Glutamatergic neuron (in vitro differentiated cells): ENCODE results near the gene DCTN2. TPM values are rescaled to one million over a fixed set of nuclear protein-coding genes. Genes with fewer than 3 reads are reported as not detected.

Experiments
- DNase-seq: peaks from one replicate; pipeline ENCODE4 v3.0.0; 2022
- H3K27ac Mint-ChIP-seq: one replicate; pipeline ENCODE4 v1.8.0; 2020; ENCODE audit warnings: mild to moderate bottlenecking, mixed read lengths, inconsistent platforms; ENCODE audit not compliant: unreplicated experiment
- H3K27me3 Mint-ChIP-seq: one replicate; pipeline ENCODE4 v1.8.0; 2020; ENCODE audit warnings: mild to moderate bottlenecking, moderate library complexity, mixed read lengths, inconsistent platforms; ENCODE audit not compliant: unreplicated experiment
- H3K36me3 Mint-ChIP-seq: one replicate; pipeline ENCODE4 v1.8.0; 2020; ENCODE audit warnings: mild to moderate bottlenecking, mixed read lengths, inconsistent platforms; ENCODE audit not compliant: unreplicated experiment
- H3K4me1 Mint-ChIP-seq: one replicate; pipeline ENCODE4 v1.8.0; 2020; ENCODE audit warnings: mild to moderate bottlenecking, low read depth, mixed read lengths, inconsistent platforms; ENCODE audit not compliant: unreplicated experiment
- H3K4me3 Mint-ChIP-seq: one replicate; pipeline ENCODE4 v1.8.0; 2020; ENCODE audit warnings: mild to moderate bottlenecking, mixed read lengths, inconsistent platforms; ENCODE audit not compliant: unreplicated experiment
- H3K9me3 Mint-ChIP-seq: one replicate; pipeline ENCODE4 v1.8.0; 2020; ENCODE audit warnings: mild to moderate bottlenecking, moderate library complexity, mixed read lengths, inconsistent platforms; ENCODE audit not compliant: unreplicated experiment
- long read RNA-seq: library from polyadenylated mRNA; unstranded; transcript quantifications from one replicate; pipeline ENCODE4 v2.0.0, GENCODE V29; 2020; ENCODE audit not compliant: unreplicated experiment
- total RNA-seq: library from RNA; stranded (reverse); fragmentation: NEBNext Ultra II Directional; extraction: Animal tissue kit (Norgen Biotek cat#: 25700); gene quantifications from one replicate; pipeline ENCODE4 v1.2.1, GENCODE V29; 2021; ENCODE audit not compliant: unreplicated experiment
- TF ChIP-seq, protein P1 (sequence below): fragments of 200-600 bp; sonication (generic); IDR thresholded peaks from one replicate; pipeline ENCODE4 v1.5.0; 2021; ENCODE audit not compliant: partially characterized antibody, unreplicated experiment

DCTN2 gene
- total RNA-seq, result 484 TPM
- long read RNA-seq, transcript DCTN2-209 (14 exons, 2,061 nt), result major isoform, 140 of 806 reads
- long read RNA-seq, partial matches to known transcripts, result 22 of 806 reads
- long read RNA-seq, other reads (novel, unspliced or antisense), result 643 of 806 reads

DNA sequence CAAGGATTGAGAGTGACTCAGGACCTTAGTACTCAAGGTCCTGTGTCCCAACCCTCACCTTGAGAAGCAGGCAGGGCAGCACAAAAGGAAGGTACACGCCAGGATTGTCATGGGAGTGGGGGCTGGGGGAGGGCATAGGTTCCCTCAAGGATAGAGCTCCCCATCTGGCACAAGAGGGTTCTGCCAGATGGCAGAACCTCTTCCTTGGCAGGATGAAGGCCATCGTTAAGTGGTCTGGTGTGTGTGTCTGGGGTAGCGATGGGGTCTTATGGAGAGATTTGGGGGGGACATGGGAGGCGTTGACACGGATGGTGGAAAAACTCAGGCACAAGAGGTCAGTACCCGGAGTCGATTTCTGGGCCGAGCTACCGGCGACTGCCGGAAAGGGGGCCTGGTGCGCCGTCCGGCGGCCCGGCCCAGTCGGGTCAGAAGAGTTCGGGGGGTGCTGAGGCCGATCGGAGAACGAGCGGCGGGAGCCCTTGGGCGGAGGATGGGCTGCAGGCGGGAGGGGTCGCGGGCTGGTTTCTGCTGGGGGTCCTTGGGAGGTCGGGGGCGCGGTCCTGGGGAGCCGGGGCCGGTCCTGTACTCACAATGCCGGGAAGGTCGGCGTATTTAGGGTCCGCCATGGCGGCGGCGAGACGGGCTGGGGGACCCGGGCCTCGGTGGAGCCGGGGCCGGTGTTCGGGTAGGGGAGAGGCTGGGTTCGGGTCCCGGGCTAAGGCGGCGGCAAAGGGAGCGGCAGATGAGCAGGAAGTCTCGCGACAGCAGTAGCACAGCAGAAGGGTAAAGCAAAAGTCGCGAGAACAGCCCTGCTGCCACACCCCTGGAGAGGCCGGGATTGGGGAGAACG lies at the start of gene DCTN2:
TSS of gene DCTN2 (minus strand) at position 755 of the 850 bp plus-strand sequence. CDS start at position 626, 129 bp downstream.
- peaks cover 38% of the 10 kb centered on the region for H3K4me1 Mint-ChIP-seq
- peaks cover 21% of the 10 kb centered on the region for H3K9me3 Mint-ChIP-seq
- H3K36me3 Mint-ChIP-seq, result peaks cover 4% of the 10 kb centered on the region
- H3K4me3 Mint-ChIP-seq, result peak within 1 kb of the TSS; percentile 100
- H3K27me3 Mint-ChIP-seq, result peaks cover 22% of the 10 kb centered on the region
- TF ChIP-seq, protein P1, sequence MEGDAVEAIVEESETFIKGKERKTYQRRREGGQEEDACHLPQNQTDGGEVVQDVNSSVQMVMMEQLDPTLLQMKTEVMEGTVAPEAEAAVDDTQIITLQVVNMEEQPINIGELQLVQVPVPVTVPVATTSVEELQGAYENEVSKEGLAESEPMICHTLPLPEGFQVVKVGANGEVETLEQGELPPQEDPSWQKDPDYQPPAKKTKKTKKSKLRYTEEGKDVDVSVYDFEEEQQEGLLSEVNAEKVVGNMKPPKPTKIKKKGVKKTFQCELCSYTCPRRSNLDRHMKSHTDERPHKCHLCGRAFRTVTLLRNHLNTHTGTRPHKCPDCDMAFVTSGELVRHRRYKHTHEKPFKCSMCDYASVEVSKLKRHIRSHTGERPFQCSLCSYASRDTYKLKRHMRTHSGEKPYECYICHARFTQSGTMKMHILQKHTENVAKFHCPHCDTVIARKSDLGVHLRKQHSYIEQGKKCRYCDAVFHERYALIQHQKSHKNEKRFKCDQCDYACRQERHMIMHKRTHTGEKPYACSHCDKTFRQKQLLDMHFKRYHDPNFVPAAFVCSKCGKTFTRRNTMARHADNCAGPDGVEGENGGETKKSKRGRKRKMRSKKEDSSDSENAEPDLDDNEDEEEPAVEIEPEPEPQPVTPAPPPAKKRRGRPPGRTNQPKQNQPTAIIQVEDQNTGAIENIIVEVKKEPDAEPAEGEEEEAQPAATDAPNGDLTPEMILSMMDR, result no peak
- peak; percentile 94 for DNase-seq
- peak within 1 kb of the TSS; percentile 100 for H3K27ac Mint-ChIP-seq

GRCh38 chr12:57593187-57593586 lies 46.2 kb upstream of the DCTN2 start:
- Mint-ChIP-seq H3K27me3 (no peaks in the 10 kb centered on the region), H3K9me3 (no peaks in the 10 kb centered on the region), H3K4me3 (no peak overlapping the region), H3K27ac (no peak overlapping the region), H3K4me1 (peaks cover 6% of the 10 kb centered on the region), H3K36me3 (no peaks in the 10 kb centered on the region)
- DNase-seq, result no peak
- TF ChIP-seq, protein P1, result no peak

DNA sequence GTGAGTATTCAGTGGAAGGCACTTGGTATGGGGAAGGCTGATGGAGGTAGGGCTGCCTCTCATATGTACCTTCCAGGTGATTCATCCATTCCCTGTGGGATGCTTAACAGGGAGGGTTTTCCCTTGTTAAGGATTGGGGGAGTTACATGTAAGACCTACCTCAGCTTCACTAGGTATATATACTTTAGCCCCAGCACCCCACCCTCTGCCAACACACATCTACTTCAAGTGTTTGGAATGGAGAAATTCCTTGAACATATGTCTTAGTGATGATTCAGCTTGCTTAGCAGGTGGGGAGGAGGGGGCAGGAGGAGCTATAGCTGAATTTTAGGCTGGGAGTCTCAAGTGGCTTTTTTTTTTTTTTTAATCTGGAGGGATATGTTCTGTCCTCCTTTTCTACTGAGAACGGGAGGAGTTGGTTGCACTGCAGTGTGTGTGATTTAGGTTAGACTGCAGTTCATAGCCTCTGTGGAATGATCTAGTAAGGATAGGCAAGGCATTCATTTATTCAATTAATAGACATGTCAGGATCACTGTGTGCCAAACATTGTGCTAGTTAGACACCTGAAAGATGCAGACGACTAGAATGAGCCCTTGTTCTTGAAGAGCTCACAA lies 45.7 kb upstream of the DCTN2 start:
- H3K4me3 Mint-ChIP-seq, result peak overlapping the region; percentile 92
- DNase-seq, result no peak
- H3K4me1 Mint-ChIP-seq, result peaks cover 6% of the 10 kb centered on the region
- H3K9me3 Mint-ChIP-seq, result no peaks in the 10 kb centered on the region
- H3K36me3 Mint-ChIP-seq, result no peaks in the 10 kb centered on the region
- TF ChIP-seq, protein P1, result no peak
- no peaks in the 10 kb centered on the region for H3K27me3 Mint-ChIP-seq
- H3K27ac Mint-ChIP-seq, result no peak overlapping the region

DNA sequence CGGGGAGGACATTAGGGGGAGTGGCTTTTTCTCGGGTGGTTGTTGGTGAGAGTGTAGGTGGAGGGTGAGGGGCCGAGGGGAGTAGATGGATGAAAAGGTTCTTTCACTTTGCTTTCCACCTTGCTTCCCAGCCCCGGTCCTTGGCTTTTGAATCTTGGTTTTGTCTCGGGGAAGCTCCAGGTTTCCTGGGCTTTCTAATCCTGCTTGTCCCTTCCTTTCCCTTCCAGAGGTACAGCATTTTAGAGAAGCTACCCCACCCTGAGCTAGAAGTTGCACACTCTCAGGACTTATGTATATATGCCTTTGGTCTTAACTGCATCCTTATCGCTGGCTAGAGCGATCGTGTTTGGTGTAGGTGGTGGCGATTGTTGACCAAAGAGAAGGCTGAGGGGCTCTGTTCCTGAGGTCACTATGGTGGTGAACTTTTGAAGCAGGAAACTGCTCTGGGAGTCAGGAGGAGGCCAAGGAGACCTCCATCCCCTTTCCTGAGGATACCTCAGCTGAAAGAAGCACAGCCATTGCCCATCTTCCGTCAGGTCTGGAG lies 44.9 kb upstream of the DCTN2 start:
- H3K27me3 Mint-ChIP-seq, result no peaks in the 10 kb centered on the region
- no peak overlapping the region for H3K27ac Mint-ChIP-seq
- peak overlapping the region; percentile 92 for H3K4me3 Mint-ChIP-seq
- TF ChIP-seq, protein P1, result no peak
- H3K9me3 Mint-ChIP-seq, result no peaks in the 10 kb centered on the region
- no peak for DNase-seq
- peaks cover 6% of the 10 kb centered on the region for H3K4me1 Mint-ChIP-seq
- H3K36me3 Mint-ChIP-seq, result no peaks in the 10 kb centered on the region
